Peyer's patch (tissue), 4 donors: ENCODE measurements around the gene CIZ1. TPM values are rescaled to one million over a fixed set of nuclear protein-coding genes. Genes with fewer than 3 reads are reported as not detected.

Experiments used
- DNase-seq, 3 donors: peaks; one replicate each; pipeline ENCODE4 v3.0.0-alpha.2; 2017 to 2019
- H3K27ac ChIP-seq, 4 donors: fragments of 200-600 bp; sonication (generic); one replicate each; pipeline ENCODE4 v1.5.1; 2016 to 2019
- H3K27me3 ChIP-seq, 2 donors: fragments of 200-600 bp; sonication (generic); one replicate each; pipeline ENCODE4 v1.5.1; 2019
- H3K36me3 ChIP-seq, 3 donors: fragments of 200-600 bp; sonication (generic); one replicate each; pipeline ENCODE4 v1.5.1; 2016 to 2019
- H3K4me1 ChIP-seq, 4 donors: fragments of 200-600 bp; sonication (generic); one replicate each; pipeline ENCODE4 v1.5.1; 2016 to 2019
- H3K4me3 ChIP-seq, 4 donors: fragments of 200-600 bp; sonication (generic); 1 replicate in 3 of 4; 2 replicates in 1 of 4; pipeline ENCODE4 v1.5.1; 2016 to 2019; ENCODE audit warnings: mild to moderate bottlenecking in 1 of 4
- H3K9me3 ChIP-seq, 4 donors: fragments of 200-600 bp; sonication (generic); one replicate each; pipeline ENCODE4 v1.5.1; 2016 to 2019; ENCODE audit warnings: mild to moderate bottlenecking in 1 of 4
- CTCF ChIP-seq, 6 experiments: fragments of 450-650 bp in 4 of 6; fragments of 200-600 bp in 2 of 6; sonication (generic) in 1 of 6; IDR thresholded peaks; one replicate each; pipeline ENCODE4 v1.5.1; 2017 to 2019; ENCODE audit warnings: antibody characterized with exemption in 6 of 6, mild to moderate bottlenecking in 3 of 6, moderate library complexity in 1 of 6
- POLR2A ChIP-seq, 2 donors: fragments of 450-650 bp; IDR thresholded peaks; one replicate each; pipeline ENCODE4 v1.5.1; 2017; ENCODE audit warnings: antibody characterized with exemption in 2 of 2, mild to moderate bottlenecking in 2 of 2, moderate library complexity in 2 of 2
- total RNA-seq, 4 donors: library from RNA; depleted of rRNA; stranded (reverse); fragments of >200 nt; gene quantifications; one replicate each; pipeline ENCODE4 v1.1.0, GENCODE V29; 2016

CIZ1 gene
- total RNA-seq, 4 donors from 2014 or later, result 52.2 to 144 (median 95.3) TPM

GRCh38 chr9:128117613-128118471 lies 73.5 kb downstream of the CIZ1 start:
- no peaks in the 10 kb centered on the region for H3K27me3 ChIP-seq
- DNase-seq, result peak; percentile 89 to 98 (median 97)
- peak overlapping the region in 2 of 4 donors; percentile 10 to 16 for H3K27ac ChIP-seq
- H3K4me1 ChIP-seq, result peaks cover 0 to 26% (median 10%) of the 10 kb centered on the region in 4 donors
- TF ChIP-seq POLR2A (IDR thresholded peaks at IDR 0.05) (peak in 1 of 2 donors; percentile 44), CTCF (IDR thresholded peaks at IDR 0.05) (peak; percentile 100)
- H3K9me3 ChIP-seq, result no peaks in the 10 kb centered on the region
- H3K4me3 ChIP-seq, result no peak overlapping the region
- H3K36me3 ChIP-seq, result peaks cover 0 to 26% (median 0%) of the 10 kb centered on the region in 3 donors

DNA sequence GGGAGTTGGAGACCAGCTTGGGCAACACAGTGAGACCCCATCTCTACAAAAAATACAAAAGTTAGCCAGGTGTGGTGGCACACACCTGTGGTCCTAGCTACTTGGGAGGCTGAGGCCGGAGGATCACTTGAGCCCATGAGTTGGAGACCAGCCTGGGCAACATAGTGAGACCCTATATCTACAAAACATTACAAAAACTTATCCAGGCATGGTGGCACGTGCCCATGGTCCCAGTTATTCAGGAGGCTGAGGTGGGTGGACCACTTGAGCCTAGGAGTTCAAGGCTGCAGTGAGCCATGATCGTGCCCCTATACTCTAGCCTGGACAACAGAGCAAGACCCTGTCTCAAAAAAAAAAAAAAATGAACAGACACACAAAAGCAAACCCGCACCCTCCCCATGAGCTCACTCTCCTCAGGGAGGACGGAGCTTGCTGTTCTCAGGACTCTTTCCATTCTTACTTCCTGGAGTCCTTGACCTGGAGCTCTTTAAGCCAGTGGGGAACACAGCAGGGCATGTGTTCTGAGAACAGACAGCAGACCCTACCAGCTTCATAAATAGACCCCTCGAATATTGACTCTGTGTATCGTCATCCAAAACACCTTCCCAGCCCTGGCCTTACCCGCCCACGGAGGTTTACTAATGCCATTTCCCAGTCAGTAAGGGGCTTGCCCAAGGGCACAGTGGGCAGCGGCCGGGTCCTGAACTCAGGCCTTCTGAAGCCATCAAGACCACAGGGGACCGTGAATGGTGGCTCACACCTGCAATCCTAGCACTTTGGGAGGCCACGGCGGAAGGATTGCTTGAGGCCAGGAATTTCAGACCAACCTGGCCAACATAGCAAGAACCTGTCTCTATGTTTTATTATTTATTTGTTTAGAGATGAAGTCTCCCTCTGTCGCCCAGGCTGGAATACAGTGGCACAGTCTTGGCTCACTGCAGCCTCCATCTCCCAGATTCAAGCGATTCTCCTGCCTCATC lies 75.0 kb downstream of the CIZ1 start:
- peak in 2 of 3 donors; percentile 49 to 51 for DNase-seq
- peaks cover 0 to 27% (median 10%) of the 10 kb centered on the region in 4 donors for H3K4me1 ChIP-seq
- H3K36me3 ChIP-seq, result peaks cover 0 to 15% (median 0%) of the 10 kb centered on the region in 3 donors

More for the DNA sequence above, 75.0 kb downstream of the CIZ1 start:
- no peak overlapping the region for H3K4me3 ChIP-seq
- no peaks in the 10 kb centered on the region for H3K9me3 ChIP-seq
- H3K27ac ChIP-seq, result peak overlapping the region; percentile 40 to 98 (median 96)
- no peaks in the 10 kb centered on the region for H3K27me3 ChIP-seq
- no peak for TF ChIP-seq POLR2A (IDR thresholded peaks at IDR 0.05)
- no peak for TF ChIP-seq CTCF (IDR thresholded peaks at IDR 0.05)

Other genes with a start within 250 kb of the CIZ1 start
- gene EEIG1, start 210.6 kb downstream of the CIZ1 start, total RNA-seq, result 100 to 1,000 TPM in 3 of 4 donors, 10 to 100 TPM in 1; 71.8 to 219 (median 122) TPM
- 10 to 100 TPM in 2 of 4 donors, 1 to 10 TPM in 2; 7.4 to 26.1 (median 11.8) TPM for gene NAIF1, start 124.3 kb downstream of the CIZ1 start, total RNA-seq
- 10 to 100 TPM; 18.2 to 44.1 (median 28.2) TPM for gene SLC25A25, start 123.3 kb downstream of the CIZ1 start, total RNA-seq
- gene PTGES2, start 63.8 kb downstream of the CIZ1 start, total RNA-seq, result 100 to 1,000 TPM; 123 to 193 (median 168) TPM
- gene LCN2, start 42.1 kb downstream of the CIZ1 start, total RNA-seq, result 100 to 1,000 TPM in 1 of 4 donors, 10 to 100 TPM in 2, 1 to 10 TPM in 1; 1.9 to 191 (median 37.1) TPM
- 10 to 100 TPM; 38.8 to 93.7 (median 70.2) TPM for gene BBLN, start 31.3 kb downstream of the CIZ1 start, total RNA-seq
- 10 to 100 TPM; 14.5 to 85.8 (median 54.4) TPM for gene DNM1, start 11.8 kb upstream of the CIZ1 start, total RNA-seq
- gene GOLGA2, start 84.4 kb upstream of the CIZ1 start, total RNA-seq, result 10 to 100 TPM; 45.7 to 96.7 (median 92.5) TPM
- 10 to 100 TPM; 18.3 to 27.2 (median 23.5) TPM for gene SWI5, start 84.7 kb upstream of the CIZ1 start, total RNA-seq
- gene TRUB2, start 130.9 kb upstream of the CIZ1 start, total RNA-seq, result 10 to 100 TPM; 11.7 to 42.9 (median 17.4) TPM
- 100 to 1,000 TPM in 3 of 4 donors, 10 to 100 TPM in 1; 65.2 to 191 (median 132) TPM for gene COQ4, start 131.3 kb upstream of the CIZ1 start, total RNA-seq
- 100 to 1,000 TPM in 3 of 4 donors, 10 to 100 TPM in 1; 28.1 to 312 (median 149) TPM for gene SLC27A4, start 149.0 kb upstream of the CIZ1 start, total RNA-seq
- 10 to 100 TPM; 24.9 to 47.7 (median 42.4) TPM for gene URM1, start 179.8 kb upstream of the CIZ1 start, total RNA-seq
- gene CERCAM, start 229.3 kb upstream of the CIZ1 start, total RNA-seq, result 10 to 100 TPM in 1 of 4 donors, 1 to 10 TPM in 3; 3.3 to 16.5 (median 5.9) TPM